ENCODE measurements around the gene DDX11.
"Not testable (repeated sequence)": the region's sequence is repeated elsewhere in the genome, so short reads cannot be mapped to it uniquely, and the experiment has no call there.

Gene DDX11

GRCh38 chr12:31073527-31074332, at the start of gene DDX11:
Gene DDX11, plus strand, starts transcription at chr12:31073860. Its CDS starts 4,534 bp downstream, at chr12:31078394.
- Mint-ChIP-seq H3K4me3 (peak within 1 kb of the TSS; percentile 96 to 97), H3K4me1 (peaks cover 18 to 25% of the 10 kb centered on the region in 2 donors), H3K36me3 (peaks cover 9 to 16% of the 10 kb centered on the region in 2 donors), H3K27ac (peak within 1 kb of the TSS; percentile 97)
- peak; percentile 95 for ATAC-seq (replicated peaks)
- not testable (repeated sequence) for H3K27me3 Mint-ChIP-seq, H3K9me3 Mint-ChIP-seq
- peak; percentile 93 for DNase-seq

DNA sequence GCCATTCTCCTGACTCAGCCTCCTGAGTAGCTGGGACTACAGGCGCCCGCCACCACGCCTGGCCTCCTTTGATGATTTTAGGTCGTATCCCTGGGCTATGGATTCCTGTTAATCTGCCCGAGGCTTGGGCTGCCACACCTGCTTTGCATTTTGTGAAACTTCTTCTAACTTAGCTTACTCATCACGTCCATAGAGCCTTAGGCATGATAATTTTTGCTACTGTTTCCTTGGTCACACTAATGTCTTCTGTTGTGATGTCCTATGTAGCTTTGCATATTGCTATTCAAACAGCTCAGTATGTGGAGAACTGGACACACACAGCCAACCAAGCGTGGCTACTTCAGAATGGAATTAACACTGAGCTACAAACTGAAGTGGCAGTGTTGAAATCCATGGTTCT, 47.5 kb upstream of the DDX11 start:
- Mint-ChIP-seq H3K9me3 (peaks cover 0 to 2% of the 10 kb centered on the region in 2 donors), H3K36me3 (no peaks in the 10 kb centered on the region), H3K4me1 (no peaks in the 10 kb centered on the region), H3K4me3 (no peak overlapping the region), H3K27me3 (peaks cover 0 to 5% of the 10 kb centered on the region in 2 donors), H3K27ac (no peak overlapping the region)
- DNase-seq (no peak), ATAC-seq (replicated peaks) (no peak)

DNA sequence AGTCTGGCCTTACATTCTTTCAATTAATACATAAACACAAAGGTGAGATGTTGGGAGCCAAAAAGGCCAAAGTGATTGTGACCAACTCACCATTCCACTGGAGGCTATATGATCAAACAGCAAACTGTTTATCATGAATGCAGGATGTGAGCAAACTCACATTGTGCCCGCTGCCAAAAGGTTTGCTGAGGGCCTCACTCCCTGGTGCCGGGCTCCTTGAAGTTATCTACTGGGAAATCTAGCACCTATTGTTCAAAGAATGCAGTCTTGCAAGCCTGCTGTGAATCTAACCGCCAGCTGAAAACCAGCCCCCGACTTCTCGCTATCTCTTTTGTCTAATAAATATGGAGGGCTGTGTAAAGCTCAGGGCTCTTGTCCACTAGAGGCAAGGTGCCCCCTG, 46.7 kb upstream of the DDX11 start:
- not testable (repeated sequence) for H3K9me3 Mint-ChIP-seq

DNA sequence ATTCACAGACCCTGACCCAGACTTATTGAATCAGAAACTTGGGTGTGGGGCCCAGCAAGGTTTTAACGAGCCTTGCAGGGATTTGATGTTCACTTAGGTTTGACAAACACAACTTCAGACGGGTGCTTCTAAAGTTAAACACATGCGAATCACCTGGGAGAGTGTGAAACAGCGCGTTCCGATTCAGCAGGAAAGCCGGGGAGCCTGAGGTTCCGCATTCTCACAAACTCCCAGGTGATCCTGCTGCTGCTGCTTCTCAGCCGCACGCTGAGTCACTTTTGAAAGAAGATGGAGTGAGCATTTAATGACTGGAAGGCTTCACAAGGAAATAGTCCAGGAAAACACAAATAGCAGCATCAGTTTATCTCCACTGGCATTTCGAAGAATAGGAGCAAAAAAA, 44.2 kb upstream of the DDX11 start:
- DNase-seq (no peak), ATAC-seq (replicated peaks) (no peak)
- H3K36me3 Mint-ChIP-seq, result no peaks in the 10 kb centered on the region
- peaks cover 3 to 5% of the 10 kb centered on the region in 2 donors for H3K27me3 Mint-ChIP-seq
- no peaks in the 10 kb centered on the region for H3K4me1 Mint-ChIP-seq
- no peak overlapping the region for H3K27ac Mint-ChIP-seq
- peaks cover 0 to 2% of the 10 kb centered on the region in 2 donors for H3K9me3 Mint-ChIP-seq
- no peak overlapping the region for H3K4me3 Mint-ChIP-seq

More for the DNA sequence above, 46.7 kb upstream of the DDX11 start:
- ATAC-seq (replicated peaks); H3K27me3 Mint-ChIP-seq; H3K4me1 Mint-ChIP-seq; H3K27ac Mint-ChIP-seq; DNase-seq; H3K4me3 Mint-ChIP-seq; H3K36me3 Mint-ChIP-seq: not testable (repeated sequence)

GRCh38 chr12:31029916-31030562, 43.6 kb upstream of the DDX11 start:
- Mint-ChIP-seq H3K27ac (no peak overlapping the region), H3K9me3 (peaks cover 0 to 2% of the 10 kb centered on the region in 2 donors), H3K36me3 (no peaks in the 10 kb centered on the region), H3K4me3 (no peak overlapping the region), H3K27me3 (peaks cover 3 to 5% of the 10 kb centered on the region in 2 donors), H3K4me1 (no peaks in the 10 kb centered on the region)
- DNase-seq, result no peak
- ATAC-seq (replicated peaks), result no peak

GRCh38 chr12:31031951-31032335, 41.7 kb upstream of the DDX11 start:
- DNase-seq (no peak), ATAC-seq (replicated peaks) (no peak)
- H3K27me3 Mint-ChIP-seq, result peaks cover 3 to 9% of the 10 kb centered on the region in 2 donors
- H3K36me3 Mint-ChIP-seq, result no peaks in the 10 kb centered on the region
- H3K4me3 Mint-ChIP-seq, result no peak overlapping the region
- H3K27ac Mint-ChIP-seq, result no peak overlapping the region
- H3K9me3 Mint-ChIP-seq, result peaks cover 0 to 2% of the 10 kb centered on the region in 2 donors
- H3K4me1 Mint-ChIP-seq, result no peaks in the 10 kb centered on the region

- Mint-ChIP-seq H3K27me3 (peaks cover 3 to 9% of the 10 kb centered on the region in 2 donors), H3K9me3 (no peaks in the 10 kb centered on the region), H3K27ac (no peak overlapping the region), H3K36me3 (no peaks in the 10 kb centered on the region), H3K4me1 (no peaks in the 10 kb centered on the region), H3K4me3 (no peak overlapping the region)
- DNase-seq (no peak), ATAC-seq (replicated peaks) (no peak)
Measured at GRCh38 chr12:31033146-31033545, 40.5 kb upstream of the DDX11 start.

- ATAC-seq (replicated peaks) (no peak), DNase-seq (no peak)
- no peak overlapping the region for H3K27ac Mint-ChIP-seq
- H3K4me3 Mint-ChIP-seq, result no peak overlapping the region
- H3K4me1 Mint-ChIP-seq, result no peaks in the 10 kb centered on the region
- H3K27me3 Mint-ChIP-seq, result peaks cover 3 to 9% of the 10 kb centered on the region in 2 donors
- H3K9me3 Mint-ChIP-seq, result no peaks in the 10 kb centered on the region
- no peaks in the 10 kb centered on the region for H3K36me3 Mint-ChIP-seq
Measured at GRCh38 chr12:31033681-31034080, 40.0 kb upstream of the DDX11 start.

DNA sequence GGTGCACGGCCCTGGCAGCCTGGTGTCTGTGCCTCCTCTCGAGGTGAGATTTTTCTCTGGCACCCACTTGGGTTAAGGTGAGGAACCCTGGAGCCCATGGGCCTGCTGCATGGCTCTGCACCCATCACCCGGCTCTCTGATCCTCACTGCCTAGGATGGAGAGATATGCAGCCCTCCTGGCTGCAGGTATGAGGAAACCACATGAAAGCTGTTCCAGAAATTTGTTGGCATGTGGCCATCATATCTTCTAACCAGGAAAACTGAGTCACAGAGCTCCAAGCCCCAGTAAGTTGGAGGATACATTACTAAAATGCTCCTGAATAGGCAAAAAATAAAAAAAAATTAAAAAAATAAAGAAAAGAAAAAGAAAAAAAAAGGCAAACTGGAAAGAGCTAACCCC, 39.3 kb upstream of the DDX11 start:
- Mint-ChIP-seq H3K9me3 (no peaks in the 10 kb centered on the region), H3K27ac (no peak overlapping the region), H3K4me1 (no peaks in the 10 kb centered on the region), H3K27me3 (peaks cover 3 to 9% of the 10 kb centered on the region in 2 donors), H3K36me3 (no peaks in the 10 kb centered on the region), H3K4me3 (no peak overlapping the region)
- DNase-seq, result no peak
- no peak for ATAC-seq (replicated peaks)

DNA sequence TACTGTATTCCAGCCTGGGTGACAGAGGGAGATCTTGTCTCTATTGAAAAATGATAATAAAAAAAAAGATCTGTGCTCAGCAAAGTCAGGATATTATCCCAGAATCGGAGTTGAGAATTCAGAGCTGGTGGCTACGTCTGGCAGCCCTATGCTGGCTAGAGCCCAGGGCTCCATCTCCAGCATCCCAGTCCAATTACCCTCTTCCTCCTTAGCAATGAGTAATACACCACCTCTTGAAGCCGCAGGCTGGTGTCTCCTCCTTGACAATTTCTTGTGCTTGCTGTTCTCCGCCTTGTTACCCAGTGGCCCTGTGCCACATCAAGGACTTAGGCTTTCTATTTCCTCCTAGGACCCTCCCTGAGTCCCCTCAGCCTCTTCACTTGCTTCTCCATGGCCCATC, 38.4 kb upstream of the DDX11 start:
- DNase-seq (no peak), ATAC-seq (replicated peaks) (no peak)
- Mint-ChIP-seq H3K4me3 (no peak overlapping the region), H3K4me1 (no peaks in the 10 kb centered on the region), H3K36me3 (no peaks in the 10 kb centered on the region), H3K9me3 (no peaks in the 10 kb centered on the region), H3K27ac (no peak overlapping the region), H3K27me3 (peaks cover 3 to 9% of the 10 kb centered on the region in 2 donors)

DNA sequence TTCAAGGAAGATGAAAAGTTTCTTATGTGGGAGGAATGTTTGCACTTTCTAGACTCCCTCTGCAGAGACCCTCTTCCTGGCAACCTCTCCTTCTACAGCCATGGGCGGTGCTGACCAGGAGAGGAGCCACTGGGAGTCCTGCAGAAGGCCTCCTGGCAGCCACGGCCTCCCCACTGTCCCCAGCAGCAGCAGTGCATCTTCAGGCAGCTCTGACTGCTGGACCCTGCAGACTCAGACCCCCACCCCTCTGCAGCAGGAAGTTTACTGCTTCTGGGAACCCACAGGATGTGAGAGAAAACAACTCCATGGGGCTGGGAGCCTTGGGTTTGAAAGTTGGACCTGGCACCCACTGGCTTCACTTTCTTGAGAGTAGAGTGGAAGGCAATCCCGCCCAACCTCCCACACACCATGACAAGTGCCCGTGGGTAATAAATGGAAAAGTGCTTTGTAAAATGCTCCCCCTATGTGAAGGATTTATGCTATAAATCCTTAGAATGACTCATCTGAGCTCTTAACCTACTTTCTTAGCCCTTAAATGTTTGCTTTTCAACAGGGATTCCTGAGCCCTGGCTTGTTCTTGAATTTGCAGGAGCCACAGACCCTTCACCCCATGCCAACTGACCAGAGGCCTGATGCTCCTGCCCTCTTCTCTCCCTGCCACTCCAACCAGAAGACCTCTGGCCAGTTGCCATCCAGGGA, 37.5 kb upstream of the DDX11 start:
- Mint-ChIP-seq H3K27ac (no peak overlapping the region), H3K27me3 (peaks cover 3 to 9% of the 10 kb centered on the region in 2 donors), H3K4me1 (no peaks in the 10 kb centered on the region), H3K4me3 (no peak overlapping the region), H3K36me3 (no peaks in the 10 kb centered on the region), H3K9me3 (no peaks in the 10 kb centered on the region)
- DNase-seq, result no peak
- no peak for ATAC-seq (replicated peaks)

DNA sequence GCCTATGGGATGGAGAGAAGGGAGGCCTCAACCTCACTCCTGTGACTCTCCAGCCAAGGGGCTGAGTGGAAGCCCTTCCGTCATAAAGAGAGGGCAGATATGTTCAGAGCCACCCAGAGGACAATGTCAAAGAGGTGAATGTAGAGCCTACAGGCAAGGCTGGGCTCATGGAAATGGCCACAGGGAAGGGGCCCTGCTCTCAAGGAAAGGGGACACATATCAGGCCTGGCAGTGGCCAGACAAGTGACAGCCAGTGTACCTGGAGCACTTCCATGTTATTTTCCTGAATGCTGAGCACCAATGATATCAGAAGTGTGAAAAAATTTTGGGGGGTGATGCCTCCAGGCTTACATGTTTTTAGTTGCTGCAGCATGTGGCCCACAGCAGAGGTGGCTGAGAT, 36.6 kb upstream of the DDX11 start:
- Mint-ChIP-seq H3K9me3 (no peaks in the 10 kb centered on the region), H3K27ac (no peak overlapping the region), H3K4me3 (no peak overlapping the region), H3K4me1 (no peaks in the 10 kb centered on the region), H3K27me3 (peaks cover under 1 to 9% of the 10 kb centered on the region in 2 donors), H3K36me3 (no peaks in the 10 kb centered on the region)
- DNase-seq (no peak), ATAC-seq (replicated peaks) (no peak)

DNA sequence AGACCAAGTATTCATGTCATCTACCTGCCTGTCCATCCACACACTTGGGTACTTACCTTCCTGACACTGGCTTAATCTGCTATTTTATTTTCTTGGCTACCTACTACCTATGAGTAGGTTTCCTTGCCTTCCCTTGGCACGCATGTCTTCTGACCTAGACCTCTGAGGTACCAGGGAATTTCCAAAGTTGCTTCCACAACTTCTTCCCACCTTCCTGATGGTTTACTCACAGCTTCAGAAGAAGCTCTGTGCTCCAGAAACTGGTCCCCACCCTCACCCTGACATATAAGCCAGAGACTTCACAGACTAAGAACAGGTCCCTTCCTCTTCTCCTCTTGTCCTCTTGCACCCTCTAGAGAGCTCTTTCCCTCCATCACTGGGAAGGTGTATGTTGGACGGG, 35.7 kb upstream of the DDX11 start:
- no peaks in the 10 kb centered on the region for H3K9me3 Mint-ChIP-seq
- no peaks in the 10 kb centered on the region for H3K36me3 Mint-ChIP-seq
- no peak overlapping the region for H3K27ac Mint-ChIP-seq
- no peak overlapping the region for H3K4me3 Mint-ChIP-seq
- DNase-seq, result no peak
- no peaks in the 10 kb centered on the region for H3K4me1 Mint-ChIP-seq
- peaks cover 0 to 9% of the 10 kb centered on the region in 2 donors for H3K27me3 Mint-ChIP-seq
- ATAC-seq (replicated peaks), result no peak

- ATAC-seq (replicated peaks) (no peak), DNase-seq (no peak)
- H3K36me3 Mint-ChIP-seq, result no peaks in the 10 kb centered on the region
- H3K27me3 Mint-ChIP-seq, result no peaks in the 10 kb centered on the region
- no peaks in the 10 kb centered on the region for H3K9me3 Mint-ChIP-seq
- no peaks in the 10 kb centered on the region for H3K4me1 Mint-ChIP-seq
- no peak overlapping the region for H3K4me3 Mint-ChIP-seq
- H3K27ac Mint-ChIP-seq, result no peak overlapping the region
Measured at GRCh38 chr12:31041033-31041564, 32.6 kb upstream of the DDX11 start.

All from stimulated activated naive B cell treated with anti-CD40 and anti-IgM and Interleukin-4, amounts not matched to agents 10 μg/mL and 1 μg/mL and 100 μg/mL, for 72 hours (primary cell).